Posterior cingulate gyrus (tissue), 11 donors: ENCODE measurements around the gene CEP152.

Experiments used
- DNase-seq, 10 donors: peaks; one replicate each; pipeline versions ENCODE4 v3.0.0 to v3.0.0-alpha.2; 2020 to 2021; ENCODE audit warnings: mixed read lengths in 3 of 10
- intact Hi-C: fragments of 100-400 bp; cut with DNase I; formaldehyde crosslinking; loops from one replicate; pipeline ENCODE4 v1.15.1; 2023

CEP152 gene

DNA sequence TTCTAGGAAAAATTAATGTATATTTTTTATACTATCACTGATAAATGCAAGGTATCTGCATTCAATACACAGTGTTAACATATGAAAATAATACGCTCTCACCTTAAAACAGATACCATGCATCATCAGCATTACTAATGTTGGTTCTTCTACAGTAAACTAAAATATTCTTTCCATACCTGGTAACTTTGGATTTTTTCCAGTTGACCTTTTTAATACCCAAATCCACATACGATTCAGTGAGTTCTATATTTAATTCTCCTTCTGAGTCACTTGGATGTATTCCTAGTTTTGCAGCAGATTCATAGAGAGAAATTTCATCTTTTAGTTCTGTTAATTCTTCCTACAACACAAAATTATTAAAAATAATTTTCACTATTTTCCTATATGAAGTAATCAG lies 29.9 kb downstream of the CEP152 start:
- intact Hi-C loops = no loop called here
- no peak for DNase-seq

DNA sequence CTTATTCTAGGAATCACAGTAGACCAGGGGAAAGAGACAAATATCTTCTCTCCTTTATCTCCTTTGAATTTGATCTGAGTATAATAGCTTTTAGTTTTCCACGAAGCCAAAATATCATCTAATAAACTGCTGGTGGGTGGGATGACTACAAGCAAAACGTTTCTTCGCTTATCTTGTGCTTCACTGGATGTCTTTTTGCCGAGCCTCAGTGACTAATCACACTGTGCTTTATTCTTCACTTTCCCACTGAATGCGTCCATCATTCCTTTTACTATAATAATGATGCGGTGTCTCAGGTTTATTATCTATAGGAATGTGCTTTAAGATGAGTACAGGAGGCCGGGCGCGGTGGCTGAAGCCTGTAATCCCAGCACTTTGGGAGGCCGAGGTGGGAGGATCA lies 32.5 kb downstream of the CEP152 start:
- intact Hi-C loops = no loop called here

DNA sequence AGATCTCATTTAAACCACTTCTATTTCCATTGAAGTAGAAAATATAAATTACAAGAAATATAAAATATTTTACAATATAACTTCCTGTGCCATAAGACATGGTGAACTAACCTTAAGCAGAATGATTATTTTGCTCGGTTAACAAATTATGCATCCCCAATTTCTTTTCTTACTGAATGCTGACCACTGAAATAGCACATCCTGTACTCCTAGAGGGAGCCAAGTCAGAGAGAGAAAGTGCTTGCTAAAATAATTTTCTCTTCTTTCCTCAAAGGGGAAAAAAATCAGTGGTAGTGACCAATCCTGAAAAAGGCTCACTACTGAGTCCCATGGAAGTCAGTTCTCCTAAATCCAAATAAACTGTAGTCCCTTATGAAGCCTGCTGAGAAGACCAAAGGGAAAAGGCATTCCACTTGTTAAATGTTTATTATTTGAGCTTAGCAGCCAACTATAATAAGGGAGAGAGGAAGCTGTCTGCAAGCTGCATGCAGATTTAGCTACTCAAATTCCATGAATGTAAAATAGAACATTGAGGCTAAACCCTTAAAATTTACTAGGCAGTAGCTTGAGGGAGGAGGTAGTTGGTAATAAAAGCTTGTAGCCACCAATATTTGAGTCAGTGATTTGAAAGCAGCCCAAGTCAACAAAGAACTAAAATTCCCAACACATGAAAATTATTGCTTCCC lies 33.1 kb downstream of the CEP152 start:
- no peak for DNase-seq

More for the DNA sequence above, 32.5 kb downstream of the CEP152 start:
- DNase-seq = no peak

DNA sequence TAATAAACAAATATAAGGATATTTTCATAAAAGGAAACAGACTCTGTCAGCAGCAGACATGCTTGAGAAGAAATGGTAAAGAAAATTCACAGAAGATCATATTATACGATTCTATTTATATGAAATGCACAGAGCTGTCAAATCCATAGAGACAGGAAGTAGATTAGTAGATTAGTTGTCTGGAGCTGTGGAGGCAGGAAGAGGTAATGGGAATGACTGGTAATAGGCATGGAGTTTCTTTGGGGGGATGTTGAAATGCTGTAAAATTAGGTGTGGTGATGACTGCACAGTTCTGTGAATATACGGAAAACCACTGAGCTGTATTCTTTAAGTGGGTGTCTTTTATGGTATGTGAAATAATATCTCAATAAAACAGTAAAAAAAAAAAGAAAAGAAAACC lies 35.3 kb downstream of the CEP152 start:
- intact Hi-C loops = no loop called here
- DNase-seq = no peak

More for the DNA sequence above, 33.1 kb downstream of the CEP152 start:
- intact Hi-C loops = no loop called here

DNA sequence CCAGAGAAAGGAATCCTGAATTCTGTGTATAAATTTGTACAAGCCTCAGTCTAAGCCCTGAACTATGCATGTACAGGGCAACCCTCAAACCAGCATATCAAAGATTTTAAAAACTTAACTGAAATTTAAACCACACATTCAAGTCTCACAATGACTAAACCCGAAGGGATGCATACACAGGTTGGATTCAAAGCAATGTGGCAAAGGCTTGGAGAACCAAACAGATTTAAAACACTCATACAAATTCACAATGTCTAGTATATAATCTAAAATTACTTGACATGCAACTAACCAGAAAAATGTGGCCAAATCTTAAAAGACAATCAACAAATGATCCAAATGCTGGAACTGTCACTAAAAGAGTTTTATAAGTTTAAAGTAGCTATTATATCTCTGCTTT lies 36.4 kb downstream of the CEP152 start:
- DNase-seq = no peak
- intact Hi-C loops = no loop called here

DNA sequence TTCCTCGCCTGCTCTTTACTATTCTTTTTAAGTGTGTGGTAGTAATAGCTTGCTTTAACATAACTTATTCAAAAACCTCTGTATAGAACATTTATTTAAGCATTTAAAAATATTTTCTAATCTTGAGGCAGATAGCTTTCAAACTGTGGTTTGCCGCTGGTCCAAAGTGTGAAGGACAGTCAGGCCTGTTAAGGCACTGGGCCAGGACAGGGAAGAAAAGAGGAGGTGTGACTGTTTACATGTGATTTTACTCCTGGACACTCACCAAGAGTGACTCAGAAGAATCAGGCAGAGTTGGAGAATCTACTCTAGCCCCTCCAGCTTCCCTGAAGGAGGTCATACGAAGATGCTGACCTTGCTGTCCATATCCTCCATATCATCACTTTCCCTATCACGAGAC lies 44.7 kb downstream of the CEP152 start:
- intact Hi-C loops = no loop called here
- no peak for DNase-seq

DNA sequence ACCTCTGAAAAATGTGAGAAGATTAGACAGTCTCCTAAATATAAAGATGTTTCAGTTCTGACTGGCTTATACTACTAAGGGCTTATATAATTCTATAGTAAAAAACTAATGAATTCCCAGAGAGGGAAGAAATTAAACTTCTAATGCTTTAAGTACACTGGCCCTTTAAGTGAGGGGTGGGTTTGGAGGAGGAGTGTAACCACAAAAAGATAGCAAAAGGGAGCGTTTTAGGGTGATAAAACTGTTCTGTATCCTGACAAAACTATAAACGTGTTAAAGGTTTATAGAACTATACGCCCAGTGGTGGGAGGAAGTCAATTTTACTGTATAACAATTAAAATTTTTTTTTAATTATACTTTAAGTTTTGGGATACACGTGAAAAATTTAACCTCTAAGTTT lies 45.8 kb downstream of the CEP152 start:
- DNase-seq = no peak
- intact Hi-C loops = no loop called here

DNA sequence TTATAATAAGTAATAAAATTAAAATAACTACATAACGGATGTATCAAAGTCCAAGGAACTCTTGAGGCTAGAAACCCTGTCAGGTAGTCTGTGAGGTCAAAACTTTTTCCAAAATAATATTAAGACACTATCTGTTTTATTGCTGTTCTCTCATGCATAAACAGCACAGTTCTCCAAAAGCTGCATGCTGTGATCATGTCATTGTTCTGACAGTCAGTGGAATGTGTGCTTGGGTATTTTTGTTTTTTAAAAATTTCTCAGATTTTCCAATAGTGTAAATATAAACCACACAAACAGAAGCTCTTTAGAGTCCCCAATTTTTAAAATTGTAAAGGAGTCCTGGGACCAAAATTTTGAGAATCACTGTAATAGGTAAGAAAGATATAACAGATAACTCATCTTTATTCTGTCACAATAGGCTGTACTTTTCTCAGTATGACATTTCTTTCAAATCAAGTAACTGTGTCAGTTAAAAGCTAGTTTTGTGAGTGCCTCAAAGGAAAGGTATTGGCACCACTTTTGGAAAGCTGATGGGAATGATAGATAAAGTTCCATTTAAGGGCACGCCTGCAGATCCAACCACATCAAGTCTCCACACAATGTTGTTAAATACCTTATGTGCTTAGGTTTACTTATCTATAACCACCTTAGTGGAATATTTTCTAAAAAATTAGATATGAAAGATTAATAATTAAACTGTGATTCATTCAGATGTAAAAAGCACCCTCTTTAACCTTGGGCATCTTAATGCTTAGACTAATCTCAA lies 49.3 kb downstream of the CEP152 start:
- intact Hi-C loops = no loop called here

DNA sequence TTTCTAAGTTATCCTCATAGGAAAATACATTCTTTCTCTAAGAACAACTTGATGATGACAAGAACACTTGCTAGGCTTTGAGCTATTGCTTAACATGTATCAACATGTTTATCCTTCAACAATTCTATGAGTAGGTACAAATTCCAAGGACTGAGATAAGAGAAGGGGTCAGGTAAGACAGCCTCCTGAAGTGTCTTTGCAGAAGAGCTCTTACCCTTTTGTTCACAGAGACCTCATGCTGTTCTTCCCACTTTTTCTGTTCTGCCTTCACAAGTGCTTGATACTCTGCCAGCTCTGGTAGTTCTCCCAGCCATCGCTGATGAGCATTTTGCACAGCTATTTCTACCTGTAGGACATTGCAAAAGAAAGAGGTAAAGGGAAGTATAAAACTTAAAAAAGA lies 50.9 kb downstream of the CEP152 start:
- intact Hi-C loops = no loop called here
- no peak for DNase-seq

More for the DNA sequence above, 49.3 kb downstream of the CEP152 start:
- DNase-seq = no peak

DNA sequence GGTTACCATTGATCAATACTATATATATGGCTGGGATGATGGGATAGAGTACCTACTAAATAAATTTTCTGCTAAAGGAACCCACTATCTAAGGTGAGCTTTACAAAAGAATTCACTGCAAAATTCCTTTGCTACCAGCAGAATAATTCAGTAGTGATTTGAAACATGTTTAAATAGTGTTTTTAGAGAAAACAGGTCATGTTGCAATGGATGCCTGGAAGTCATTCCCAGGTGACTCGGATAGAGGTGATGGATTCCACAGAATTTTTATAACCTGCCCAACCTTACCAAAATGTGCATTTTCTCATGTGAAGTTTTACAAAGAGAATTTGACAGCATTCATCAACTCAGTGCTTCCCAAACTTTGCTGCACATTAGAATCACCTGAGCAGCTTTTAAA lies 53.2 kb downstream of the CEP152 start:
- DNase-seq = no peak
- intact Hi-C loops = no loop called here

DNA sequence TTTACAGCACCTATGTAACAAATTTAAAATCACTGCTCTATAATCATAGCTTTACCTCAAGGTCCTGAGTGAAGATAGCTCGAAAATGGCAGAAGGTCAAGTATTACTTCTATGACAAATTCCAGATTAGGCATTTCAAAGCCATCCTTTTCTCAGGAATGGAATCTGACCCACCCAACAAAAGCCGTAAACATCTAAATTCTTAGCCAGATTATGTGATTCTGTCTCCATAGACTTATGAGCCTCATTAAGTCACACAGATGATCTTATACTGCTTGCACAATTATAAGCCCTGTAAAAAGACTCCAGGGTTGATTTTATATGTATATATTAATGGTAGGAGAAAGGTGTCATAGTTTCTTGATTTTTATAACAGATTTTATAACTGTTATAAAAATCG lies 56.9 kb downstream of the CEP152 start:
- intact Hi-C loops = no loop called here
- DNase-seq = no peak

DNA sequence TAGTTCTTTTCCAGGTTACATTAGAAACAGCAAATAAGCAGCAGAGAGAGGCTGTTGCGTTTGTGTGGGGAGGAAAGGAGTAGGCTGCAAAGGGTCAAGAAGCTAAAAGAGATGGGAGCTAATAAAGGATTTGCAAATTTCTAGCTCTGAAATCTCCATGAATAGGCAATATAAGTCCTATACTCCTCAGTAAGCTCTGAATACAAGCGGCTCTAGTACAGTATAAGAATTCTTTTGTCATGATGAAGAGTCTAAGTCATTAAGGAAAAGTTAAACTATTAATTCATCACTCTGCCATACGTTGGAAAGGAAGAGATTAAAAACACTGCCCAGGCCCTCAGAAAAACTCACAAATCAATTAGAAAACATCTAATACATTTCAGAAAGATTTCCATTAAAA lies 59.3 kb downstream of the CEP152 start:
- DNase-seq = no peak
- intact Hi-C loops = no loop called here

DNA sequence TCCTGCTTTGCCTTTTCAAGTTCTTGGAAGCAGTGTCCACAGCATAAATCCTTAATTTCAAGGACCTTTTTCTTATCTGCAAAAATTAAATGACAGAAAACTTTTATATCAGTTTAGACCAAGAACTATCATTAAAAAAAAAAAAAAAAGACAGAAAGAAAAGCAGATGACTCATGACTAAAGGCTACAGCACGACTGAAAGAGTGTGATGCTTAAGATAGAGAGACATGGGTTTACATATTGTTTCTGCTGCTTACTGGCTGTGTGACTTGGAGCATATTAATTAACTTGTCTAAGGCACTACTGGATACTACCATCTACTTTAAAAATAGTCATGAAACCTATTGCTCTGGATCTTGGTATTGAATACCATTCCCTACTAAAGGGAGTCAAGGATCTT lies 62.3 kb downstream of the CEP152 start:
- intact Hi-C loops = no loop called here

DNA sequence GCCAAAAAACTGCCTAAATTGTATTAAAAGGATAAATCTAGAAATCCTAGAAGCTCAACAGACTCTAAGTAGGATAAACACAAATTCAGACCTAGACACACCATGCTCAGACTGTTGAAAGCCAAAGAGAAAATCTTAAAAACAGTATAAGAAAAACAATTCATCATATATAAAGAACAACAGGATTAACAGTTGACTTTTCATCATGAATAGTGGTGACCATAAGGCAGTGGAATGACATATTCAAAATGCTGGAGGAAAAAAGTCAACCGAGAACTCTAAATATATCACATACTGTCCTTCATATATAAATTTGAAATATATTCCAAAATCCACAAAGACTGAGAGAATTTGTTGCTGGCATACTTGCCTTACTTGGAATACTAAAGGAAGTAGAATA lies 77.3 kb downstream of the CEP152 start:
- DNase-seq = no peak

More for the DNA sequence above, 62.3 kb downstream of the CEP152 start:
- no peak for DNase-seq

DNA sequence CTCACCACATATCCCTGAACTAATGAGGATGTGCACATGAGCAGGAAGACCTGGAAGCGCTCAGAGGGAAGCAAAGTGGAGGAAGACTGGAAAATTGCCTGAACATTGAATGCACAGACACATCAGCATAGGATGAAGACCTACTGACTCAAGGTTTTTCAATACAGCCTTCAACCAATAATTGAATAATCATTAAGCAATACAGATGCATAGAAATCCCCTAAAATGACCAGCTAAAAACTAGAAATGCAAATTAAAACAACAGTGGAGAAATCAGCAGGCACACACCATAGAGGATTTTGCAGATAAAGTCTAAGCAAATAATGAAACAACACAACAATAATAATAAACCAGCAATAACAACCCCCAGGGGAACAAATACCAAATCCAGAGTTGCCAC lies 80.4 kb downstream of the CEP152 start:
- intact Hi-C loops = no loop called here
- DNase-seq = no peak

More for the DNA sequence above, 77.3 kb downstream of the CEP152 start:
- intact Hi-C loops = no loop called here

DNA sequence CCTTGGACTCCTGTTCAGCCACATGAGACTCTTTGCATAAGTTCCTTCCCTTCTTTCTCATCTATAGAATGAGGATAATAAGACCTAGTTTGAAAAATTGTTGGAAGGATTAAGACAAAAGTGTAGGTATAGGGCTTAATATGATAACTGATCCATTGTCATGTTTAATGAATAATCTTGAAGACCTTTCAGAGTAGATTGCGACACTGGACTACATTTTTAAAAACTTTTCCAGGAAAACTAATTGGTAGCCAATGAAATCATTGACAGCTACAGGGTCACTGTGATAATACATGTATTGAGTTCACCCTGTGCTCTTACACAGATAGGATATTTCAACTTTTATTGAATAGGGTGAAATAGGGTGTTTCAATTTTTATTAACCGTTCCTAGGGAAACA lies 86.9 kb downstream of the CEP152 start:
- intact Hi-C loops = no loop called here
- DNase-seq = no peak

DNA sequence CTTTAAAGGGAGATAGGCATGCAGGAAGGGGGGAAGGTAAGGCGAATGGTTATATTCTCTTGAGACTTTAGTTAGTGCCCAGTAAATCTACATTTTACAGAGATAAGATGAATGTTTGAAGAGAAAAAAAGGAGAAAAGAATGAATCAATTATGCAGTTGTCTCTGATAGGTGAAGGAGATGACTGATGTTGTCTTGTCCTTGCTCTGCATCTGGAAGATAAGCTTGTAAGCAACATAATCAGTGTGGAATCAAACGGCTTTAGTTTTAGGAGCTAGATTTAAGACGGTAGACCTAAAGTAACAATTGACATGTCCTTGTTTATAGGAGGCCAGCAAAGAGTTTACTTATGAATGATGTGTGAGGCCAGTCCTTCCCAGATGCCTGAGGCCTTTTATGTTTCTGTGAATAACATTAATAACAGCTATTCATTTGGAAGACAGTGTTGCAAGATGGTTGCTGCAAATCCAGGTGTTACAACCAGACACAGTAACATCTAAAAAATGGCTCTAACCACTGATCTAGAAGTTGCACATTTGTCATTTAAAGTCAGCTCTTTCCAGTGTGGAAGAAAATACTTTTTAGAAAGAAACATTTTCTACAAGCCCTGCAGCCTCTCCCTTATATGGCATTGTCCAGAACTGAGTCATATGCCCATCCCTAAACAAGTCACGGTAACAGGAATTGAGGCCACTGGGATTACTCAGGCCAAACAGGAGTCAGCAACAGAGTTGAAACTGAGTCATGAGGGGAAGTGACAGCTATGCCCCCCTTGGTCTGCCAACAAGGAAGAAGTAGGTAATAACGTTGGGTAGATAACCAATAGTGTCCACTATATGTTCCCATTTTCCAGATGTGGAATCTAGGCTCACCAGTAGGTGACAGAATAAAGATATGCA lies 87.9 kb downstream of the CEP152 start:
- no peak for DNase-seq
- intact Hi-C loops = no loop called here

DNA sequence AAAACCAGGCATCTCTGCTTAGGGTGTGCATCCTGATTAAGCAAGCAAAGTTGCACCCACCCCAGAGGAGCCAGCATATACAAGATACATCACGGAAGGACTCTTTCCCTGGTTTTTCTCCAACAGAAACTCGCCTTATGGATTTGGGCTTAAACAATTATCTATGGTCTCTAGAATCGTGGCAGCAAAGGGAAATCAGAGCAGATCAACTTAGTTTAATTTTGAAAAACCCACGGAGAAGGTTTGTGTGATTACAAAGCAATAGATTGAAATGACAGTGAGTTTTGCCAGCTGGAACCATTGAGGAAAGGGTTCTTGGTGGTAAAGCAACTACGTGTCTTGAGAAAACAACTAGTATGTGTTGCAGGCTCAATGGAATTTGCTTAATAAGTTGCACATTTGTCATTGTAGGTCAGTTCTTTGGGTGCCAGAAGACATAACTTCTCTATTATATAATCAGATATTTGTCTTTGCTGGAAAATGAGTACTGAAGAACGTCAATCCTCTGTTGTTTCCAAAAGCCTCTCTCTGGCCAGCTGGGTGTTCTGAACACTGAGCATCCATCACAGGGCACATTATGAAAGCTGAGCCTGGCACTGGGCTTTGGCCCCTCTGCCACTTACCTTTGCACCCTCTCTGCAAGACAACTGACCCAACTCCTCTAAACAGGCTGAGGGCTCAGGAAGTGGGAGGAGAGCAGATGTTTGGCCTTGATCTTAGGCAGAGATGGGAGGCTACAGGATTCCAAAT lies 89.6 kb downstream of the CEP152 start:
- no peak for DNase-seq
- intact Hi-C loops = no loop called here

DNA sequence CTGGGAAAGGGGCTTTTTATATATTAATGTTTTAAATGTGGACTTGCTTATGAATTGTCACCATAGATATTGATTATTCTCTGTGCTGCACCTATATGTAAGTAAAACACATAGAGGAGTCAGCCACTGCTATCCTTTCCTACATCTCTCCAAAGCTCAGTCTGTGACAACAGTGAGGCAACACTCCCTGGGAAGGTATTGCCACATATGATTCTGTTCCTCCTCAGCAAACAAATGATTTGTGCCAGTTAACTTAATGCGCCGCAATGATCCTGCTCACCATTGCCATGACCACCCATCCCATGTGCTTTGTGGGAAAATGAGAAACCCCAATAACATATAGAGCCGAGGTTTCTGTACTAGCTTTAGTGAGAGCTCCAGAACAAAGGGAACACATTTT lies 90.2 kb downstream of the CEP152 start:
- no peak for DNase-seq
- intact Hi-C loops = no loop called here

DNA sequence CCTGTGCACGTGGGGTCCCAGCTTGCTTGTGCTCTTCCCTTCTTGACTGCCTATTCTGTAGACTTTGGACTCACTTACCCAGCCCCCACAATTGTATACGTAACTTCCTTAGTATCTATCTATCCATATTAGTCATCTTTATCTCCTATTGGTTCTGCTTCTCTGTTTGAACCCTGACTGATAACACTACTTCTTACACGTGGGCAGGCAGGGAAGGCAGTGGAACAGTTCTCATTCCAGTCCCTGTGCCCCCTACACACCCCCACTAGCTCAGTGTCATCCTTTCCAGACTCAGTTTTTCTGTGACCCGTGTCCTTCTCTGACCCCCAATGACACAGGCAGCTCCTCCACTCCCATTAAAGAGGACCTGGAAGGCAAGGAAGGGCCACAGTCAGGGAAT lies 91.2 kb downstream of the CEP152 start:
- intact Hi-C loops = no loop called here
- DNase-seq = no peak

DNA sequence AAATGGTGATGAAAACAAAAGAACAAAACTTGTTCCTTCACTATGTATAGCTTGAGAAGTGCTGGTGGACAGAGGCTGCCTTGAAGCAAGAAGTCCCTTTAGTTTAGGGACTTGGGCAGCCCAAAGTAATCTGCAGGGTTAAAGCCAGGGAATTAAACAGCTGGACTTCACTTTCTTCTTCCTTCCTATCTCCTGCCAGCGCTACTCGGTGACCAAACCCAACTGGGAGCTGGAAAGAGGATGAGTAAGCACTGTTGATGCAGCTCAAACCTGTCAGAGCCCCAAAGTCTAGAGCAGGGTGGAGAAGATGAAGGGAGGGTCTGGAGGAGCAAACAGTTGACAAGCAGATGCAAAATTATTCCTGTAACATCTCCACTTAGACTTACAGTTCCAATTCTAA lies 92.2 kb downstream of the CEP152 start:
- intact Hi-C loops = no loop called here
- DNase-seq = no peak
